ENCODE results near the gene TRIP12. TPM values are rescaled to one million over a fixed set of nuclear protein-coding genes. Genes with fewer than 3 reads are reported as not detected.

Gene TRIP12
- total RNA-seq, 1 experiment from 2014 or later = 175 TPM

GRCh38 chr2:229795058-229795457 is 126.8 kb downstream of the TRIP12 start:
- H3K4me3 ChIP-seq (replicated peaks in 1 of 2; ENCODE audit: low read depth in 1 of 2, low read length in 2 of 2) = no peak overlapping the region
- ChIA-PET RAD21 (ENCODE audit: low non-redundant PET in 1 of 2, low total read pairs in 2 of 2, uncharacterized antibody in 2 of 2, unreplicated experiment in 2 of 2) (no interaction called here), POLR2A (no interaction called here), CTCF (no interaction called here)
- H3K9ac ChIP-seq (ENCODE audit: low read length) = no peak overlapping the region
- no peak for TF ChIP-seq ZFX (IDR thresholded peaks at IDR 0.05)
- TF ChIP-seq ZBTB33 (IDR thresholded peaks at IDR 0.05; ENCODE audit: extremely low read depth, insufficient replicate concordance, low read length) = no peak
- TF ChIP-seq CTCF (IDR thresholded peaks at IDR 0.05 in 2 of 3, conservative IDR thresholded peaks at IDR 0.05 in 1 of 3; ENCODE audit: borderline replicate concordance in 1 of 3, insufficient read depth in 1 of 3, low read depth in 2 of 3, low read length in 2 of 3) = no peak
- no peak for TF ChIP-seq YY1 (IDR thresholded peaks at IDR 0.05; ENCODE audit: extremely low read depth, insufficient replicate concordance, low read depth, low read length)
- no peak for TF ChIP-seq MAX (IDR thresholded peaks at IDR 0.05)
- H3K36me3 ChIP-seq (ENCODE audit: control insufficient read depth in 1 of 2, insufficient read depth in 2 of 2, low read length in 2 of 2) = peaks cover 42 to 48% of the 10 kb centered on the region in 2 experiments
- H3K27ac ChIP-seq (ENCODE audit: low read depth, low read length) = no peak overlapping the region
- DNase-seq (ENCODE audit: low read depth, low spot score) (no peak), ATAC-seq (no peak)
- H3K4me2 ChIP-seq (ENCODE audit: low read length) = no peak overlapping the region
- H3K27me3 ChIP-seq (ENCODE audit: insufficient read depth, low read length) = no peaks in the 10 kb centered on the region
- no TSS peak for BruUV-seq (replicated peaks)
- intact Hi-C loops (cut with micrococcal nuclease) = no loop called here
- no peaks in the 10 kb centered on the region for H3K79me2 ChIP-seq (ENCODE audit: insufficient read depth, low read length)
- no peak overlapping the region for H2AFZ ChIP-seq (ENCODE audit: low read depth, low read length, poor library complexity, severe bottlenecking)
- H3K4me1 ChIP-seq (ENCODE audit: control insufficient read depth in 1 of 2, insufficient read depth in 2 of 2, low read length in 2 of 2) = no peaks in the 10 kb centered on the region
- H4K20me1 ChIP-seq (ENCODE audit: insufficient read depth) = no peaks in the 10 kb centered on the region
- H3K9me2 ChIP-seq (ENCODE audit: insufficient read depth) = no peaks in the 10 kb centered on the region
- H3K9me3 ChIP-seq (ENCODE audit: control insufficient read depth in 1 of 2, insufficient read depth in 1 of 2, low read depth in 1 of 2, low read length in 2 of 2) = no peaks in the 10 kb centered on the region
